CD4-positive, alpha-beta T cell treated with Interleukin-6 at 100 ng/mL for 8 hours (primary cell): Measurements from ENCODE around the gene PODNL1.
A peak's percentile ranks its signal among the peaks of the same experiment; 100 is the strongest.
"Not testable (repeated sequence)": the region's sequence is repeated elsewhere in the genome, so short reads cannot be mapped to it uniquely, and the experiment has no call there.

Source experiments
- DNase-seq: peaks from one replicate; pipeline ENCODE4 v3.0.0-alpha.2; 2020; ENCODE audit warnings: mixed read lengths, low spot score

The PODNL1 gene

GRCh38 chr19:13923194-13923987 lies 14.8 kb downstream of the PODNL1 start:
- DNase-seq: no peak

DNA sequence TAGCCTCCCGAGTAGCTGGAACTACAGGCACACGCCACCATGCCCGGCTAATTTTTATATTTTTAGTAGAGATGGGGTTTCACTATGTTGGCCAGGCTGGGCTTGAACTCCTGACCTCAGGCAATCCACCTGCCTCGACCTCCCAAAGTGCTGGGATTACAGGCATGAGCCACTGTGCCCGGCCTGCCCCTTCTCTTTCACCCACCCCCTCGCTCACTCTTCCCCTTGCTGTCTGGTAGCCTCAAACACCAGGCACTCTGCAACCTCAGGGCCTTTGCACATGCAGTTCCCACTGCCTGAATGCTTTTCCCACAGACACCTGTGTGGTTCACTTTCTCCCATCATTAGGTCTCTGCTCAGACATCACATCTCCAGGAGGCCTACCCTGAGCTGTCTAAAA lies 16.1 kb downstream of the PODNL1 start:
- DNase-seq: not testable (repeated sequence)

DNA sequence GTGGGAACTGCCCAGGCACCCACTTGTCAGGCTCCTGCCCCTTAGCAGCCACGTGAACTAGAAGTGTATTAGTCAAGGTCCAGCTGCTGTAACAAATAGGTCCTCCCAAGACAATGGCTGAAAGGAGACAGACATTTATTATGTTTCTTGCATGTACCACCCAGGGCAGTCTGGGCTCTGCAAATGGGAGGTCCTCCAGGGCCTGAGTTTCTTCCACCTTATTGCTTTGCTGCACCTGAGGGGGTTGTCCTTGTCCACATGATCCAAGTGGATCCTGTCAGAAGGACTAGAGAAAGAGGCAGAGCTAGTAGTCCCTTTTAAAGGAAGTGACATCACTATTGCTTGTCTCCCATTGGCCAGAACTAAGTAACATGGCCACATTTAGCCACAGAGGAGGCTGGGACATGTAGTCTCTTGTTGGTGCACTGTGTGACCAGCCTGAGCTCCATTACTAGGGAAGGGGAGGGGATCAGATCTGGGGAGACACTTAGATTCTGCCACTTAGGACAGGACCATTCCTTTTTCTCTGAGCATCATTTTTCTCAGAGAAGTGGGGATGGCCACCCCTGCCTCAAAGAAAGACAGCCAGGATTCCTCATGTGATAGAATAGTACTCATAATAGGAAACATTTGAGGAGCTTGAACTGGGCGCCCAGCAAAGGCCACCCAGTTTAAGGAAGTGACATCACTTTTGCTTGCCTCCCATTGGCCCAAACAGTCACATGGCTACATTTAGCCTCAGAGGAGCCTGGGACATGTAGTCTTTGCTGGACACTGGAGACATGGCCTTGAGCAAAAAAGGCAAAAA lies 17.1 kb downstream of the PODNL1 start:
- DNase-seq: no peak

DNA sequence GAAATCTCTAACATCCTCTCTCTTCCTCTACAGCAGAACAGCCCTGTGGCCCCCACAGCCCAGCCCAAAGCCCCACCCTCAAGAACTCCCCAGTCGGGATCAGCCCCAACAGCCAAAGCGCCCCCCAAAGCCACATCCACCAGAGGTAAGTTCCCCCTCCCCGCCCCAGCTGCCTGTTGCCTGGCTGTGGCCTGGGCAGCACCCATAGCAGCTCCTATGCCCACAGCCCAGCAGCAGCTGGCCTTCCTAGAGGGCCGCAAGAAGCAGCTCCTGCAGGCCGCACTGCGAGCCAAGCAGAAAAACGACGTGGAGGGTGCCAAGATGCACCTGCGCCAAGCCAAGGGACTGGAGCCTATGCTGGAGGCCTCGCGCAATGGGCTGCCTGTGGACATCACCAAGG lies 17.7 kb downstream of the PODNL1 start:
- DNase-seq: no peak

GRCh38 chr19:13918726-13919411 lies 19.3 kb downstream of the PODNL1 start:
- no peak for DNase-seq

DNA sequence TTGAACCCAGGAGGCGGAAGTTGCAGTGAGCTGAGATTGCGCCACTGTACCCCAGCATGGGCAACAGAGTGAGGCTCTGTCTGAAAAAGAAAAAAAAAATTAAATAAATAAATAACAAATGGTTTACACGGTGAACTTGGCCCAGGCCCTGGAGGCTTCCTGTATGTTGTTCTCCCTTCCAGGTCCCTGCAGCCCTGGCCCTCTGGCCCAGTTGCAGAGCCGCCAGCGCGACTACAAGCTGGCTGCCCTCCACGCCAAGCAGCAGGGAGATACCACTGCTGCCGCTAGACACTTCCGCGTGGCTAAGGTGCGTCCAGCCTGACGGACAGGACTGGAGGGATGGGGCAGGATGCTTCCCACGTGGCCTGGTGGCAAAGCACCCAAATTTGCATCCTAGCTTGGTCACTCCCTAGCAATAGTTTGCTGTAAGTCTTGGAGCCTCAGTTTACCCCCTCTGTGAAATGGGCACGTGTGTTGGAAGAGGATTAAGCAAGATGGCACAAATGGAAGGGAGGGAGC lies 20.3 kb downstream of the PODNL1 start:
- DNase-seq: no peak

- DNase-seq: no peak
Observed at GRCh38 chr19:13914777-13915176, 23.4 kb downstream of the PODNL1 start.

GRCh38 chr19:13913352-13913751 lies 24.9 kb downstream of the PODNL1 start:
- no peak for DNase-seq

DNA sequence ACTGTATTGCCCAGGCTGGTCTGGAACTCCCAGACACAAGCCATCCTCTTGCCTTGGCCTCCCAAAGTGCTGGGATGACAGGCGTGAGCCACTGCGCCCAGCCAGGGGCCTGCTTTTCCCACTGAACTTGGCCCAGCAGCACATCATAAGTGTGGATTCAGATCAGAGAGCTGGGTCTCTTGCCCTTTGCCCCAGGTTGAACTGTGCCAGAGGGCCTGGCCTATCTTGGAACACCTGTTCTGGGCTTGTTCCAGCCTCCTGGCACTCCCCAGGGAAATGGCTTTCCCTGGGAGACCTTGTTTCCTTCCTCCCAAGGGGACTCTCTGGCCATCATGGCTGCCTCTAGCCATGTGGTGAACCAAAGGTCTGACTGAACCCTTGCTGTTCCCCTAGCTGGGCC lies 28.8 kb downstream of the PODNL1 start:
- DNase-seq: no peak

GRCh38 chr19:13908674-13909073 lies 29.5 kb downstream of the PODNL1 start:
- DNase-seq: no peak

DNA sequence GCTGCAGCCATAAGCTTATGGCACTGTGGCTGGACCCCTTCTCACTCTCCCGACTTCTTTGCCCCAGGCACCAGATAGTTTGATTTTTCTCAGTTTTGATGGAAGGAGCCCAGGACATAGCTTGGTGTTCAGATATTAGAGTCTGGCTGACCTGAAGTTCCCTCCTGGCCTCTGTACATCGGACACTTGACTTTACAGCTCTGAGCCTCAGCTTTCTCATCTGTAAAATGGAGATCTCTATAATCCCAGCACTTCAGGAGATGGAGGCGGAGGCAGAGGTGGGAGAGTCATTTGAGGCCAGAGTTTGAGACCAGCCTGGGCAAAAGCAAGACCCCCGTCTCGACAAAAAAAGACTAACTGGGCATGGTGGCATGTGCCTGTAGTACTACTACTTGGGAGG lies 31.3 kb downstream of the PODNL1 start:
- DNase-seq: no peak

DNA sequence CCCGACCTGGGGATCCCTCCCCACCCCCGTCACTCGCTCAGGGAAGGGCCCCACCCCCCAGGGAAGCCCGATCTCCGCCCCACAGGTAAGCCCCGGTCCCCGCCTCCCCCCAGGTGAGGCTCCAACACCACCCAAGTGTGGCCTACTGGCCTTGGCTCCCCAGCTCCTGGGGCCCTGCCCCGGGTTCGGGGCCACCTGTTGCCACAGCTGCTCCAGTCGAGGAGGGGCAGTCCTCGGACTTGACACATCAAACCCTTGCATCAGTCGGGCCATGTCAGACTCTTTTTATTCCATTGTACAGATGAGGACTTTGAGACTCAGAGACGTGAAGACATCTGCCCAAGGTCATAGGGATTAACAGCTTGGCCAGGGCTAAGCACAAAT lies 31.7 kb downstream of the PODNL1 start:
- DNase-seq: peak; percentile 14

- DNase-seq: peak; percentile 93
Observed at GRCh38 chr19:13905634-13906520, 32.3 kb downstream of the PODNL1 start, which contains the start of the genes BRME1 and CC2D1A. Gene BRME1, minus strand, starts transcription at chr19:13906117. Its CDS starts 1,225 bp downstream, at chr19:13904892. Gene CC2D1A, plus strand, starts transcription at chr19:13906201. Its CDS starts 241 bp downstream, at chr19:13906442.

GRCh38 chr19:13902993-13903555 lies 35.1 kb downstream of the PODNL1 start:
- DNase-seq: peak; percentile 35

- no peak for DNase-seq
Observed at GRCh38 chr19:13899912-13900584, 38.2 kb downstream of the PODNL1 start.

DNA sequence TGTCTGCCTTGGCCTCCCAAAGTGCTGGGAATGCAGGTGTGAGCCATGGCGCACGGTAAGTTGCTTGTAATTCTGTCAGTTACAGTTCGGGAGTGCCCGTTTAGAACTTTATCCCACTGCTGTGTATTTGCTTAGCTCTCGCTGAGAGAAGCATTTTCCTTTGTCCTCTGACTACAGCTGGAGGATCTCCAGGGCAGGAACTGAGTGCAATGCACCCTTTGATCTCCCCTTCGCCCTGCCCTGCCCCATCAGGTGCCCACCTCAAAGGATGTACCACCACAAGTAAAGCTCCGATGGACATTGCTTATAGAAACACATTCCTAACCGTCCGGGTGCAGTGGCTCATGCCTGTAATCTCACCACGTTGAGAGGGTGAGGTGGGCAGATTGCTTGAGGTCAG lies 38.8 kb downstream of the PODNL1 start:
- DNase-seq: no peak

DNA sequence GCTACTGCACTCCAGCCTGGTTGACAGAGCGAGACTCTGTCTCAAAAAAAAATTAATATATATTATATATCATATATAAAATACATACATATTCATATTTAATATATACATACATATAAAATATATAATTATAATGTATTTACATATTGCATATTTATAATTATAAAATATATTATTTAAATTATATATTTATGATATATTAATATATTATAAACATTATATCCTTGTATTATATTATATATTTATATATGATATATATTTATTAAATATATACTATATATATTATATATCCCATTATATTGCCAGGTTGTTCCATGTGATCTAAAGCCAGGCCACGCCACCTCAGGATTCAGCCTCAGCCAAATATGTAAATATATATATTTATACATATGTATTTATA lies 42.0 kb downstream of the PODNL1 start:
- no peak for DNase-seq

DNA sequence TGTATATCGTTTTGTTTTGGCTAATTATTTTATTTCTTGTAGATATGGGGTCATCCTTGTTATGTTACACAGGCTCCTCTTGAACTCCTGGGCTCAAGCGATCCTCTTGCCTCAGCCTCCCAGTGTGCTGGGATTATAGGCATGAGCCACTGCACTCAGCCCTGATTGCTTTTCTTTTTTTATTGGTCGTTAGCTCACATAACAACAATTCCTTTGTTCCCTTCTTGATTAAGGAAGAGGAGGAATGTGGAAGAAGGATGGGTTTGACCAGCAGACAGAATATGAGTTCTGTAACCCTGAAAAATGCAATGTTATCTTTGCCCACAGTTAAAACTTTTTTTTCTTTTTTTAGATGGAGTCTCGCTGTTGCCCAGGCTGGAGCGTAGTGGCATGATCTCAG lies 43.7 kb downstream of the PODNL1 start:
- no peak for DNase-seq

GRCh38 chr19:13892870-13893269 lies 45.3 kb downstream of the PODNL1 start:
- no peak for DNase-seq

GRCh38 chr19:13890136-13890535 lies 48.1 kb downstream of the PODNL1 start:
- no peak for DNase-seq
